ENCODE results near the gene SGSM1. TPM values are rescaled to one million over a fixed set of nuclear protein-coding genes. Genes with fewer than 3 reads are reported as not detected.
A peak's percentile ranks its signal among the peaks of the same experiment; 100 is the strongest.

Gene SGSM1
- polyA plus RNA-seq (2012; ENCODE audit: insufficient read length, low read depth): 1.1 TPM

GRCh38 chr22:24805790-24806662, at the start of gene SGSM1:
Gene SGSM1, plus strand, starts transcription at chr22:24806211. Its CDS starts 115 bp downstream, at chr22:24806326.
- no peak for TF ChIP-seq REST (IDR thresholded peaks at IDR 0.05; ENCODE audit: insufficient read depth in 1 of 2, low read depth in 2 of 2, low read length in 2 of 2)
- peak; percentile 21 for TF ChIP-seq FOXP2 (optimal IDR thresholded peaks at IDR 0.05; ENCODE audit: borderline replicate concordance, extremely low read depth, extremely low read length, insufficient read depth)
- TF ChIP-seq SIN3A (IDR thresholded peaks at IDR 0.05; ENCODE audit: borderline replicate concordance, insufficient read depth, low read length): no peak

GRCh38 chr22:24758164-24758799, 47.7 kb upstream of the SGSM1 start:
- TF ChIP-seq SIN3A (IDR thresholded peaks at IDR 0.05; ENCODE audit: borderline replicate concordance, insufficient read depth, low read length): no peak
- TF ChIP-seq POLR2AphosphoS5 (IDR thresholded peaks at IDR 0.05; ENCODE audit: low read depth, low read length): no peak
- no peak for TF ChIP-seq REST (IDR thresholded peaks at IDR 0.05; ENCODE audit: insufficient read depth in 1 of 2, low read depth in 2 of 2, low read length in 2 of 2)
- TF ChIP-seq FOXP2 (optimal IDR thresholded peaks at IDR 0.05; ENCODE audit: borderline replicate concordance, extremely low read depth, extremely low read length, insufficient read depth): no peak
- no peak for TF ChIP-seq TAF1 (IDR thresholded peaks at IDR 0.05; ENCODE audit: borderline replicate concordance, insufficient read depth, low read length)

GRCh38 chr22:24759765-24760164, 46.2 kb upstream of the SGSM1 start:
- TF ChIP-seq POLR2AphosphoS5 (IDR thresholded peaks at IDR 0.05; ENCODE audit: low read depth, low read length) (no peak), FOXP2 (optimal IDR thresholded peaks at IDR 0.05; ENCODE audit: borderline replicate concordance, extremely low read depth, extremely low read length, insufficient read depth) (no peak), SIN3A (IDR thresholded peaks at IDR 0.05; ENCODE audit: borderline replicate concordance, insufficient read depth, low read length) (no peak)

- TF ChIP-seq FOXP2 (optimal IDR thresholded peaks at IDR 0.05; ENCODE audit: borderline replicate concordance, extremely low read depth, extremely low read length, insufficient read depth): no peak
- no peak for TF ChIP-seq REST (IDR thresholded peaks at IDR 0.05; ENCODE audit: insufficient read depth in 1 of 2, low read depth in 2 of 2, low read length in 2 of 2)
- no peak for TF ChIP-seq POLR2AphosphoS5 (IDR thresholded peaks at IDR 0.05; ENCODE audit: low read depth, low read length)
- no peak for TF ChIP-seq TAF1 (IDR thresholded peaks at IDR 0.05; ENCODE audit: borderline replicate concordance, insufficient read depth, low read length)
- no peak for TF ChIP-seq SIN3A (IDR thresholded peaks at IDR 0.05; ENCODE audit: borderline replicate concordance, insufficient read depth, low read length)
Measured at GRCh38 chr22:24760708-24761306, 45.2 kb upstream of the SGSM1 start.

GRCh38 chr22:24761888-24762675, 43.9 kb upstream of the SGSM1 start:
- TF ChIP-seq FOXP2 (optimal IDR thresholded peaks at IDR 0.05; ENCODE audit: borderline replicate concordance, extremely low read depth, extremely low read length, insufficient read depth) (no peak), TAF1 (IDR thresholded peaks at IDR 0.05; ENCODE audit: borderline replicate concordance, insufficient read depth, low read length) (no peak), REST (IDR thresholded peaks at IDR 0.05; ENCODE audit: insufficient read depth in 1 of 2, low read depth in 2 of 2, low read length in 2 of 2) (no peak)

Data from PFSK-1 (cell line).